K562 (cell line): ENCODE results near the gene DRAXIN. TPM values are rescaled to one million over a fixed set of nuclear protein-coding genes. Genes with fewer than 3 reads are reported as not detected.

Experiments used
- E2F3 ChIP-seq: fragments of 250-450 bp; sonication (Bioruptor Pico); IDR thresholded peaks from 2 replicates; pipeline ENCODE4 v1.4.0; 2020; ENCODE audit warnings: mild to moderate bottlenecking
- GATAD2B ChIP-seq: fragments of 450-650 bp; IDR thresholded peaks from 2 replicates; pipeline ENCODE4 v1.6.1; 2017; ENCODE audit warnings: mild to moderate bottlenecking, borderline replicate concordance
- ILF3 ChIP-seq: fragments of 450-650 bp; IDR thresholded peaks from 2 replicates; pipeline ENCODE4 v1.6.1; 2018; ENCODE audit warnings: antibody characterized with exemption, mild to moderate bottlenecking, moderate library complexity, borderline replicate concordance
- KDM2B ChIP-seq: fragments of 250-450 bp; sonication (Bioruptor Pico); IDR thresholded peaks from 2 replicates; pipeline ENCODE4 v1.8.0; 2021; ENCODE audit warnings: mild to moderate bottlenecking, moderate library complexity
- L3MBTL2 ChIP-seq: fragments of 450-650 bp; IDR thresholded peaks from 2 replicates; pipeline ENCODE4 v1.6.1; 2016; ENCODE audit warnings: mild to moderate bottlenecking, moderate library complexity
- MCM7 ChIP-seq, 2 experiments: fragments of 450-650 bp; IDR thresholded peaks; 2 replicates each; pipeline ENCODE4 v1.6.1; 2016 to 2018
- PPARD ChIP-seq: fragments of 250-450 bp; sonication (Bioruptor Pico); IDR thresholded peaks from 2 replicates; pipeline ENCODE4 v1.8.0; 2022; ENCODE audit warnings: inconsistent platforms, mild to moderate bottlenecking, moderate library complexity
- RBFOX2 ChIP-seq: fragments of 200-400 bp; formaldehyde crosslinking; IDR thresholded peaks from 2 replicates; pipeline ENCODE4 v1.6.1; 2017; ENCODE audit warnings: low read depth, mild to moderate bottlenecking, low read length, moderate library complexity
- RBM25 ChIP-seq: fragments of 200-400 bp; formaldehyde crosslinking; IDR thresholded peaks from 2 replicates; pipeline ENCODE4 v1.6.1; 2018; ENCODE audit warnings: low read length, low read depth, moderate library complexity; ENCODE audit not compliant: severe bottlenecking
- RBM34 ChIP-seq: fragments of 200-400 bp; formaldehyde crosslinking; IDR thresholded peaks from 2 replicates; pipeline ENCODE4 v1.6.1; 2018; ENCODE audit warnings: low read length, borderline replicate concordance; ENCODE audit not compliant: insufficient read depth
- SAP30 ChIP-seq: fragments of 200-600 bp; sonication (generic); IDR thresholded peaks from 2 replicates; pipeline ENCODE4 v1.6.1; 2012; ENCODE audit warnings: borderline replicate concordance, low read depth, mild to moderate bottlenecking, moderate library complexity, low read length, control low read depth, inconsistent platforms; ENCODE audit not compliant: insufficient read depth, poor library complexity, severe bottlenecking
- SMARCE1 ChIP-seq: fragments of 450-650 bp; IDR thresholded peaks from 2 replicates; pipeline ENCODE4 v1.7.1; 2016; ENCODE audit warnings: mild to moderate bottlenecking
- SP2 ChIP-seq: IDR thresholded peaks from 2 replicates; pipeline ENCODE4 v1.6.1; 2011; ENCODE audit warnings: mild to moderate bottlenecking, low read depth, low read length, moderate library complexity; ENCODE audit not compliant: poor library complexity, severe bottlenecking; ENCODE audit errors: extremely low read depth
- STAT6 ChIP-seq: sonication (generic); formaldehyde crosslinking; IDR thresholded peaks from 2 replicates; pipeline ENCODE4 v1.8.1; 2023; ENCODE audit warnings: mild to moderate bottlenecking, missing genetic modification reagents
- TBP ChIP-seq: optimal IDR thresholded peaks from 2 replicates; pipeline ENCODE3; 2011; ENCODE audit warnings: low read depth, low read length, improper control_type of control experiment
- YBX1 ChIP-seq: fragments of 450-650 bp; IDR thresholded peaks from 2 replicates; pipeline ENCODE4 v1.7.1; 2016; ENCODE audit warnings: mild to moderate bottlenecking
- ZC3H11A ChIP-seq: IDR thresholded peaks from 2 replicates; pipeline ENCODE4 v1.6.1; 2012; ENCODE audit warnings: low read depth, low read length, improper control_type of control experiment
- ZNF347 ChIP-seq: fragments of 450-650 bp; formaldehyde crosslinking; IDR thresholded peaks from 2 replicates; pipeline ENCODE4 v1.4.0; 2020; ENCODE audit warnings: low read depth, mild to moderate bottlenecking, moderate library complexity
- ZNF592 ChIP-seq: fragments of 450-650 bp; IDR thresholded peaks from 2 replicates; pipeline ENCODE4 v1.6.1; 2017; ENCODE audit warnings: antibody characterized with exemption, mild to moderate bottlenecking
- ZNF778 ChIP-seq: fragments of 450-650 bp; formaldehyde crosslinking; IDR thresholded peaks from 2 replicates; pipeline ENCODE4 v1.4.0; 2020; ENCODE audit warnings: mild to moderate bottlenecking, moderate library complexity
- polyA plus RNA-seq, 8 experiments: library from polyadenylated mRNA; depleted of rRNA in 4 of 8; stranded (reverse) in 5 of 8; unstranded in 3 of 8; fragments of >200 nt; fragmentation: Nextera tagmentation in 2 of 8; fragmentation: Illumina TruSeq in 1 of 8; extraction: Ambion mirVana in 2 of 8; extraction: Trizol in 1 of 8; gene quantifications; 2 replicates each; pipeline versions ENCODE4 v1.2.1 to v1.2.3, GENCODE V29; 2011 to 2014; ENCODE audit warnings: inconsistent platforms in 1 of 8, missing spikeins in 1 of 8
- total RNA-seq, 7 experiments: library from RNA; depleted of rRNA in 6 of 7; stranded (reverse); fragments of >200 nt in 6 of 7; fragmentation: Illumina TruSeq in 2 of 7; extraction: Trizol in 2 of 7; gene quantifications; 2 replicates each; pipeline versions ENCODE4 v1.2.1 to v1.2.3, GENCODE V29; 2011 to 2021; ENCODE audit warnings: low replicate concordance in 1 of 7

The DRAXIN gene
- total and polyA plus RNA-seq, 9 of the 15 experiments (the other 6 are each of a cell fraction or from before 2014, with no cell fraction given) = 0.01 to 0.04 (median 0.01) TPM; not detected in 6

- TF ChIP-seq SP2 = no peak
- TF ChIP-seq SMARCE1 = 0 out of 2 replicates have a peak, but pooled peaks have one; percentile 22
- peak; percentile 28 for TF ChIP-seq RBM25
- 0 out of 2 replicates have a peak, but pooled peaks have one; percentile 16 for TF ChIP-seq E2F3 (CRISPR knock-in tag)
- no peak for TF ChIP-seq KDM2B
- peak; percentile 32 for TF ChIP-seq SAP30
- TF ChIP-seq TBP = peak; percentile 8
- TF ChIP-seq YBX1 = no peak
- no peak for TF ChIP-seq ZC3H11A
- TF ChIP-seq GATAD2B = 0 out of 2 replicates have a peak, but pooled peaks have one; percentile 59
- TF ChIP-seq ZNF778 = no peak
- TF ChIP-seq RBM34 = no peak
- peak; percentile 28 for TF ChIP-seq L3MBTL2
- TF ChIP-seq ILF3 = 0 out of 2 replicates have a peak, but pooled peaks have one; percentile 8
- TF ChIP-seq ZNF592 = 0 out of 2 replicates have a peak, but pooled peaks have one; percentile 55
- TF ChIP-seq STAT6 (CRISPR knock-in tag) = 0 out of 2 replicates have a peak, but pooled peaks have one; percentile 56
- no peak for TF ChIP-seq MCM7 (IDR thresholded peaks at IDR 0.05)
- peak; percentile 56; the same call in 1 of the 2 replicates for TF ChIP-seq RBFOX2
- TF ChIP-seq ZNF347 (CRISPR knock-in tag) = 0 out of 2 replicates have a peak, but pooled peaks have one; percentile 43
- no peak for TF ChIP-seq PPARD (CRISPR knock-in tag)
Measured at GRCh38 chr1:11664336-11665065, 27.0 kb upstream of the DRAXIN start (continued).
